Activated CD4-positive, alpha-beta T cell treated with anti-CD3 and anti-CD28 coated beads, Interleukin-2, amount 10 ng/mL, durations not matched to agents 7 days and 5 days (primary cell): Measurements from ENCODE around the gene HEMGN. TPM values are rescaled to one million over a fixed set of nuclear protein-coding genes. Genes with fewer than 3 reads are reported as not detected.

ENCODE experiments used
- CTCF ChIA-PET: fragments of 350-600 bp; sonication (Branson Sonifier 250); formaldehyde crosslinking; loops from one replicate; lab custom pipeline; 2021; ENCODE audit warnings: antibody characterized with exemption; lab: Charles Lee
- POLR2A ChIA-PET: fragments of 350-600 bp; sonication (Branson Sonifier 250); formaldehyde crosslinking; loops from one replicate; lab custom pipeline; 2021; ENCODE audit warnings: antibody characterized with exemption; lab: Charles Lee
- DNase-seq: peaks from one replicate; pipeline ENCODE4 v3.0.0-alpha.2; 2020
- H3K27ac Mint-ChIP-seq: one replicate; pipeline ENCODE4 v1.8.0; 2021; ENCODE audit warnings: mild to moderate bottlenecking, moderate library complexity, mixed read lengths
- H3K27me3 Mint-ChIP-seq: one replicate; pipeline ENCODE4 v1.8.0; 2021; ENCODE audit warnings: mixed read lengths
- H3K36me3 Mint-ChIP-seq: one replicate; pipeline ENCODE4 v1.8.0; 2021; ENCODE audit warnings: low read depth, mixed read lengths
- H3K4me1 Mint-ChIP-seq: one replicate; pipeline ENCODE4 v1.8.0; 2021; ENCODE audit warnings: mixed read lengths
- H3K4me3 Mint-ChIP-seq: one replicate; pipeline ENCODE4 v1.8.0; 2021; ENCODE audit warnings: mild to moderate bottlenecking, moderate library complexity, mixed read lengths
- H3K9me3 Mint-ChIP-seq: one replicate; pipeline ENCODE4 v1.8.0; 2021; ENCODE audit warnings: mixed read lengths
- total RNA-seq, 2 experiments: library from RNA; stranded (reverse); gene quantifications; one replicate each; pipeline ENCODE4 v1.2.3, GENCODE V29; 2021

Gene HEMGN
- total RNA-seq, 2 experiments from 2014 or later, result 2.2 to 2.9 TPM

GRCh38 chr9:97940741-97941140, 2.8 kb upstream of the HEMGN start:
- Mint-ChIP-seq H3K27ac (no peak overlapping the region), H3K4me3 (no peak overlapping the region), H3K36me3 (no peaks in the 10 kb centered on the region), H3K4me1 (peaks cover 22% of the 10 kb centered on the region), H3K9me3 (no peaks in the 10 kb centered on the region), H3K27me3 (peaks cover 2% of the 10 kb centered on the region)
- no peak for DNase-seq
- ChIA-PET POLR2A (no interaction called here), CTCF (no interaction called here)

- CTCF ChIA-PET, result interaction anchor here (1.0 kb wide), 1 partner anchor 11 kb away, joined by 3 read pairs; no protein-coding TSS in a partner anchor
- no peak for DNase-seq
- Mint-ChIP-seq H3K9me3 (no peaks in the 10 kb centered on the region), H3K27me3 (peaks cover 2% of the 10 kb centered on the region), H3K4me3 (no peak overlapping the region), H3K27ac (no peak overlapping the region), H3K36me3 (peaks cover 4% of the 10 kb centered on the region), H3K4me1 (peaks cover 27% of the 10 kb centered on the region)
- POLR2A ChIA-PET, result no interaction called here
Measured at GRCh38 chr9:97940233-97940632, 2.3 kb upstream of the HEMGN start.

- POLR2A ChIA-PET, result no interaction called here
- Mint-ChIP-seq H3K27ac (no peak overlapping the region), H3K4me1 (peaks cover 41% of the 10 kb centered on the region), H3K27me3 (peaks cover 2% of the 10 kb centered on the region), H3K9me3 (no peaks in the 10 kb centered on the region), H3K36me3 (peaks cover 4% of the 10 kb centered on the region), H3K4me3 (no peak overlapping the region)
- CTCF ChIA-PET, result interaction anchor here (1.5 kb wide), 1 partner anchor 62 kb away, joined by 4 read pairs; no protein-coding TSS in a partner anchor
- no peak for DNase-seq
Measured at GRCh38 chr9:97936998-97937397, 974 bp downstream of the HEMGN start.

GRCh38 chr9:97935276-97935675, 2.7 kb downstream of the HEMGN start:
- H3K4me3 Mint-ChIP-seq, result no peak overlapping the region
- H3K9me3 Mint-ChIP-seq, result no peaks in the 10 kb centered on the region
- ChIA-PET CTCF (interaction anchor here (0.6 to 1.3 kb wide), 5 partner anchors 11 to 72 kb away, joined by 3 to 6 read pairs (median 4); no protein-coding TSS in a partner anchor), POLR2A (no interaction called here)
- H3K4me1 Mint-ChIP-seq, result peaks cover 57% of the 10 kb centered on the region
- no peak for DNase-seq
- H3K36me3 Mint-ChIP-seq, result peaks cover 7% of the 10 kb centered on the region
- H3K27ac Mint-ChIP-seq, result no peak overlapping the region
- peaks cover 2% of the 10 kb centered on the region for H3K27me3 Mint-ChIP-seq

- CTCF ChIA-PET, result interaction anchor here (0.6 to 1.2 kb wide), 4 partner anchors 10 to 73 kb away, joined by 3 to 6 read pairs (median 4); no protein-coding TSS in a partner anchor
- DNase-seq, result no peak
- peaks cover 9% of the 10 kb centered on the region for H3K36me3 Mint-ChIP-seq
Measured at GRCh38 chr9:97934321-97935115, 3.5 kb downstream of the HEMGN start.

GRCh38 chr9:97933297-97933998, 4.5 kb downstream of the HEMGN start:
- no peak for DNase-seq
- H3K9me3 Mint-ChIP-seq, result no peaks in the 10 kb centered on the region
- ChIA-PET CTCF (interaction anchor here (0.9 to 1.2 kb wide), 2 partner anchors 9 to 11 kb away, joined by 3 to 5 read pairs; no protein-coding TSS in a partner anchor), POLR2A (no interaction called here)
- H3K27ac Mint-ChIP-seq, result no peak overlapping the region
- no peak overlapping the region for H3K4me3 Mint-ChIP-seq
- peaks cover 2% of the 10 kb centered on the region for H3K27me3 Mint-ChIP-seq
- H3K36me3 Mint-ChIP-seq, result peaks cover 9% of the 10 kb centered on the region
- H3K4me1 Mint-ChIP-seq, result peaks cover 65% of the 10 kb centered on the region

More at GRCh38 chr9:97934321-97935115, 3.5 kb downstream of the HEMGN start:
- H3K27ac Mint-ChIP-seq, result no peak overlapping the region
- peaks cover 2% of the 10 kb centered on the region for H3K27me3 Mint-ChIP-seq
- no peak overlapping the region for H3K4me3 Mint-ChIP-seq
- H3K9me3 Mint-ChIP-seq, result no peaks in the 10 kb centered on the region
- POLR2A ChIA-PET, result no interaction called here
- peaks cover 64% of the 10 kb centered on the region for H3K4me1 Mint-ChIP-seq

GRCh38 chr9:97930972-97931371, 7.0 kb downstream of the HEMGN start:
- peak; percentile 41 for DNase-seq
- CTCF ChIA-PET, result interaction anchor here (2.6 kb wide), 1 partner anchor 52 kb away, joined by 9 read pairs; the partner anchor contains the start of gene ANP32B
- Mint-ChIP-seq H3K27me3 (peaks cover under 1% of the 10 kb centered on the region), H3K9me3 (no peaks in the 10 kb centered on the region), H3K36me3 (peaks cover 9% of the 10 kb centered on the region), H3K4me1 (peaks cover 55% of the 10 kb centered on the region), H3K27ac (peak overlapping the region; percentile 88), H3K4me3 (peak overlapping the region; percentile 52)
- POLR2A ChIA-PET, result no interaction called here

GRCh38 chr9:97928986-97929604, 8.9 kb downstream of the HEMGN start:
- Mint-ChIP-seq H3K27me3 (no peaks in the 10 kb centered on the region), H3K4me1 (peaks cover 48% of the 10 kb centered on the region), H3K4me3 (no peak overlapping the region), H3K36me3 (peaks cover 5% of the 10 kb centered on the region), H3K27ac (peak overlapping the region; percentile 69), H3K9me3 (no peaks in the 10 kb centered on the region)
- ChIA-PET CTCF (interaction anchor here (1.1 to 2.6 kb wide), 3 partner anchors 11 to 54 kb away, joined by 3 to 9 read pairs (median 4); partner anchors contain the start of gene ANP32B), POLR2A (no interaction called here)
- DNase-seq, result no peak

GRCh38 chr9:97925497-97926334, 12.3 kb downstream of the HEMGN start:
- Mint-ChIP-seq H3K4me1 (peaks cover 54% of the 10 kb centered on the region), H3K36me3 (peaks cover 11% of the 10 kb centered on the region), H3K9me3 (no peaks in the 10 kb centered on the region), H3K27me3 (peaks cover 2% of the 10 kb centered on the region), H3K27ac (no peak overlapping the region), H3K4me3 (no peak overlapping the region)
- ChIA-PET CTCF (interaction anchor here (0.6 to 1.8 kb wide), 6 partner anchors 29 to 357 kb away, joined by 3 to 12 read pairs (median 3); partner anchors contain the start of gene ANP32B), POLR2A (no interaction called here)
- DNase-seq, result no peak

GRCh38 chr9:97924386-97924785, 13.6 kb downstream of the HEMGN start:
- H3K27ac Mint-ChIP-seq, result no peak overlapping the region

GRCh38 chr9:97923529-97924108, 14.4 kb downstream of the HEMGN start:
- CTCF ChIA-PET, result interaction anchor here (0.6 to 5.8 kb wide), 23 partner anchors 10 to 333 kb away, joined by 3 to 39 read pairs (median 4); partner anchors contain the start of genes ANP32B, NANS and TBC1D2
- POLR2A ChIA-PET, result interaction anchor here (0.5 kb wide), 1 partner anchor 14 kb away, joined by 4 read pairs; no protein-coding TSS in a partner anchor
- Mint-ChIP-seq H3K27me3 (peaks cover 2% of the 10 kb centered on the region), H3K36me3 (peaks cover 17% of the 10 kb centered on the region), H3K4me3 (peak overlapping the region; percentile 96), H3K27ac (peak overlapping the region; percentile 99), H3K9me3 (no peaks in the 10 kb centered on the region), H3K4me1 (peaks cover 59% of the 10 kb centered on the region)
- DNase-seq, result peak; percentile 85

More at GRCh38 chr9:97924386-97924785, 13.6 kb downstream of the HEMGN start:
- H3K27me3 Mint-ChIP-seq, result peaks cover 2% of the 10 kb centered on the region
- ChIA-PET POLR2A (interaction anchor here (0.6 kb wide), 1 partner anchor 116 kb away, joined by 3 read pairs; no protein-coding TSS in a partner anchor), CTCF (interaction anchor here (0.9 to 5.8 kb wide), 14 partner anchors 10 to 332 kb away, joined by 3 to 39 read pairs (median 4); partner anchors contain the start of genes ANP32B, NANS and TBC1D2)
- no peak for DNase-seq
- peaks cover 14% of the 10 kb centered on the region for H3K36me3 Mint-ChIP-seq
- H3K9me3 Mint-ChIP-seq, result no peaks in the 10 kb centered on the region
- peaks cover 57% of the 10 kb centered on the region for H3K4me1 Mint-ChIP-seq
- no peak overlapping the region for H3K4me3 Mint-ChIP-seq
